Activated CD8-positive, alpha-beta memory T cell treated with anti-CD3 and anti-CD28 coated beads, Interleukin-2, amount 10 ng/mL, durations not matched to agents 7 days and 5 days (primary cell): ENCODE data around the gene STPG2. TPM values are rescaled to one million over a fixed set of nuclear protein-coding genes. Genes with fewer than 3 reads are reported as not detected.

Experiments
- ATAC-seq: fragments of 150-1000 bp; cut with Tn5 transposase; one replicate; pipeline ENCODE4 v1.10.0; 2021; ENCODE audit warnings: moderate library complexity
- CTCF ChIA-PET: fragments of 350-600 bp; sonication (Branson Sonifier 250); formaldehyde crosslinking; loops from one replicate; lab custom pipeline; 2021; ENCODE audit warnings: antibody characterized with exemption; lab: Charles Lee
- DNase-seq: peaks from one replicate; pipeline ENCODE4 v3.0.0-alpha.2; 2020
- H3K27ac Mint-ChIP-seq: one replicate; pipeline ENCODE4 v1.8.0; 2021; ENCODE audit warnings: mild to moderate bottlenecking, mixed read lengths
- H3K27me3 Mint-ChIP-seq: one replicate; pipeline ENCODE4 v1.8.0; 2021; ENCODE audit warnings: mixed read lengths
- H3K36me3 Mint-ChIP-seq: one replicate; pipeline ENCODE4 v1.8.0; 2021; ENCODE audit warnings: mild to moderate bottlenecking, mixed read lengths
- H3K4me1 Mint-ChIP-seq: one replicate; pipeline ENCODE4 v1.8.0; 2021; ENCODE audit warnings: mixed read lengths
- H3K4me3 Mint-ChIP-seq: one replicate; pipeline ENCODE4 v1.8.0; 2021; ENCODE audit warnings: mild to moderate bottlenecking, moderate library complexity, mixed read lengths
- H3K9me3 Mint-ChIP-seq: one replicate; pipeline ENCODE4 v1.8.0; 2022; ENCODE audit warnings: low read depth, mixed read lengths
- total RNA-seq, 2 experiments: library from RNA; stranded (reverse); gene quantifications; one replicate each; pipeline ENCODE4 v1.2.3, GENCODE V29; 2021

STPG2 gene
- total RNA-seq, 2 experiments from 2014 or later = not detected

- H3K36me3 Mint-ChIP-seq = no peaks in the 10 kb centered on the region
- ATAC-seq = no peak
- no peaks in the 10 kb centered on the region for H3K27me3 Mint-ChIP-seq
- no peak overlapping the region for H3K4me3 Mint-ChIP-seq
- no peak overlapping the region for H3K27ac Mint-ChIP-seq
- CTCF ChIA-PET = no interaction called here
- no peaks in the 10 kb centered on the region for H3K4me1 Mint-ChIP-seq
- H3K9me3 Mint-ChIP-seq = no peaks in the 10 kb centered on the region
- no peak for DNase-seq
Observed at GRCh38 chr4:97978791-97979488, 164.3 kb downstream of the STPG2 start.

- no peak for DNase-seq
- CTCF ChIA-PET = no interaction called here
- H3K9me3 Mint-ChIP-seq = no peaks in the 10 kb centered on the region
- no peak for ATAC-seq
- no peaks in the 10 kb centered on the region for H3K27me3 Mint-ChIP-seq
- H3K4me3 Mint-ChIP-seq = no peak overlapping the region
- no peak overlapping the region for H3K27ac Mint-ChIP-seq
- no peaks in the 10 kb centered on the region for H3K36me3 Mint-ChIP-seq
- H3K4me1 Mint-ChIP-seq = no peaks in the 10 kb centered on the region
Observed at GRCh38 chr4:97953171-97953941, 189.9 kb downstream of the STPG2 start.

- H3K4me1 Mint-ChIP-seq = no peaks in the 10 kb centered on the region
- no peaks in the 10 kb centered on the region for H3K27me3 Mint-ChIP-seq
- H3K36me3 Mint-ChIP-seq = no peaks in the 10 kb centered on the region
- CTCF ChIA-PET = no interaction called here
- H3K27ac Mint-ChIP-seq = no peak overlapping the region
- no peaks in the 10 kb centered on the region for H3K9me3 Mint-ChIP-seq
- no peak overlapping the region for H3K4me3 Mint-ChIP-seq
- DNase-seq (no peak), ATAC-seq (no peak)
Observed at GRCh38 chr4:97952763-97953162, 190.5 kb downstream of the STPG2 start.

- CTCF ChIA-PET = interaction anchor here (0.6 kb wide), 1 partner anchor 455 kb away, joined by 3 read pairs; no protein-coding TSS in a partner anchor
- no peaks in the 10 kb centered on the region for H3K9me3 Mint-ChIP-seq
- DNase-seq = no peak
Observed at GRCh38 chr4:97950836-97951235, 192.4 kb downstream of the STPG2 start.

GRCh38 chr4:97942951-97943350, 200.3 kb downstream of the STPG2 start:
- ATAC-seq (no peak), DNase-seq (no peak)
- no peaks in the 10 kb centered on the region for H3K36me3 Mint-ChIP-seq
- H3K9me3 Mint-ChIP-seq = peaks cover 9% of the 10 kb centered on the region
- no peaks in the 10 kb centered on the region for H3K27me3 Mint-ChIP-seq
- no peak overlapping the region for H3K4me3 Mint-ChIP-seq
- no peaks in the 10 kb centered on the region for H3K4me1 Mint-ChIP-seq
- H3K27ac Mint-ChIP-seq = no peak overlapping the region
- CTCF ChIA-PET = no interaction called here

More at GRCh38 chr4:97950836-97951235, 192.4 kb downstream of the STPG2 start:
- Mint-ChIP-seq H3K27me3 (no peaks in the 10 kb centered on the region), H3K36me3 (no peaks in the 10 kb centered on the region), H3K27ac (no peak overlapping the region), H3K4me1 (no peaks in the 10 kb centered on the region), H3K4me3 (no peak overlapping the region)
- no peak for ATAC-seq

- Mint-ChIP-seq H3K27me3 (no peaks in the 10 kb centered on the region), H3K36me3 (no peaks in the 10 kb centered on the region), H3K9me3 (peaks cover 14% of the 10 kb centered on the region), H3K4me1 (no peaks in the 10 kb centered on the region), H3K27ac (no peak overlapping the region), H3K4me3 (no peak overlapping the region)
- ATAC-seq (no peak), DNase-seq (no peak)
- CTCF ChIA-PET = no interaction called here
Observed at GRCh38 chr4:97942137-97942536, 201.1 kb downstream of the STPG2 start.

- CTCF ChIA-PET = no interaction called here
- Mint-ChIP-seq H3K27ac (no peak overlapping the region), H3K4me3 (no peak overlapping the region), H3K9me3 (peaks cover 19% of the 10 kb centered on the region), H3K4me1 (no peaks in the 10 kb centered on the region), H3K27me3 (no peaks in the 10 kb centered on the region), H3K36me3 (no peaks in the 10 kb centered on the region)
- DNase-seq (no peak), ATAC-seq (no peak)
Observed at GRCh38 chr4:97938141-97938540, 205.1 kb downstream of the STPG2 start.

- no peak overlapping the region for H3K4me3 Mint-ChIP-seq
- CTCF ChIA-PET = no interaction called here
- no peaks in the 10 kb centered on the region for H3K4me1 Mint-ChIP-seq
- no peaks in the 10 kb centered on the region for H3K36me3 Mint-ChIP-seq
- no peak overlapping the region for H3K27ac Mint-ChIP-seq
- no peak for DNase-seq
- H3K9me3 Mint-ChIP-seq = no peaks in the 10 kb centered on the region
- no peak for ATAC-seq
- no peaks in the 10 kb centered on the region for H3K27me3 Mint-ChIP-seq
Observed at GRCh38 chr4:97924341-97924958, 218.8 kb downstream of the STPG2 start.

GRCh38 chr4:97923096-97923495, 220.2 kb downstream of the STPG2 start:
- H3K4me1 Mint-ChIP-seq = no peaks in the 10 kb centered on the region
- no peaks in the 10 kb centered on the region for H3K27me3 Mint-ChIP-seq
- no peak overlapping the region for H3K27ac Mint-ChIP-seq
- DNase-seq (no peak), ATAC-seq (no peak)
- H3K9me3 Mint-ChIP-seq = no peaks in the 10 kb centered on the region
- CTCF ChIA-PET = no interaction called here
- no peaks in the 10 kb centered on the region for H3K36me3 Mint-ChIP-seq
- H3K4me3 Mint-ChIP-seq = no peak overlapping the region

- no peaks in the 10 kb centered on the region for H3K4me1 Mint-ChIP-seq
- ATAC-seq (no peak), DNase-seq (no peak)
- no peak overlapping the region for H3K4me3 Mint-ChIP-seq
- H3K27ac Mint-ChIP-seq = no peak overlapping the region
- H3K27me3 Mint-ChIP-seq = no peaks in the 10 kb centered on the region
- no peaks in the 10 kb centered on the region for H3K9me3 Mint-ChIP-seq
- CTCF ChIA-PET = no interaction called here
- no peaks in the 10 kb centered on the region for H3K36me3 Mint-ChIP-seq
Observed at GRCh38 chr4:97917115-97917514, 226.2 kb downstream of the STPG2 start.

GRCh38 chr4:97912156-97912555, 231.1 kb downstream of the STPG2 start:
- Mint-ChIP-seq H3K36me3 (no peaks in the 10 kb centered on the region), H3K4me3 (no peak overlapping the region), H3K4me1 (no peaks in the 10 kb centered on the region), H3K27me3 (no peaks in the 10 kb centered on the region), H3K9me3 (no peaks in the 10 kb centered on the region), H3K27ac (no peak overlapping the region)
- DNase-seq (no peak), ATAC-seq (no peak)
- CTCF ChIA-PET = no interaction called here

- ATAC-seq = no peak
- Mint-ChIP-seq H3K27ac (no peak overlapping the region), H3K9me3 (no peaks in the 10 kb centered on the region), H3K36me3 (no peaks in the 10 kb centered on the region), H3K4me1 (no peaks in the 10 kb centered on the region), H3K27me3 (no peaks in the 10 kb centered on the region), H3K4me3 (no peak overlapping the region)
- DNase-seq = no peak
- CTCF ChIA-PET = no interaction called here
Observed at GRCh38 chr4:97911236-97911906, 231.9 kb downstream of the STPG2 start.

GRCh38 chr4:97910005-97910404, 233.3 kb downstream of the STPG2 start:
- H3K36me3 Mint-ChIP-seq = no peaks in the 10 kb centered on the region
- H3K4me1 Mint-ChIP-seq = no peaks in the 10 kb centered on the region
- ATAC-seq = no peak
- H3K9me3 Mint-ChIP-seq = no peaks in the 10 kb centered on the region
- no peak overlapping the region for H3K4me3 Mint-ChIP-seq
- H3K27me3 Mint-ChIP-seq = no peaks in the 10 kb centered on the region
- CTCF ChIA-PET = no interaction called here
- no peak overlapping the region for H3K27ac Mint-ChIP-seq
- no peak for DNase-seq
